KMS-11 (cell line): ENCODE data around the gene TMEM134.
"Not testable (repeated sequence)": the region's sequence is repeated elsewhere in the genome, so short reads cannot be mapped to it uniquely, and the experiment has no call there.

Experiments
- H2AFZ ChIP-seq: fragments of 200-600 bp; sonication (generic); 2 replicates; pipeline ENCODE4 v1.6.1; 2016; ENCODE audit warnings: antibody characterized with exemption, mixed run types, low read depth
- H3K27ac ChIP-seq: fragments of 200-600 bp; sonication (generic); 2 replicates; pipeline ENCODE4 v1.6.1; 2016; ENCODE audit warnings: mild to moderate bottlenecking, mixed run types
- H3K27me3 ChIP-seq: fragments of 200-600 bp; sonication (generic); 2 replicates; pipeline ENCODE4 v1.6.1; 2017; ENCODE audit warnings: mild to moderate bottlenecking, low read depth, mixed run types, moderate library complexity; ENCODE audit not compliant: insufficient read depth
- H3K36me3 ChIP-seq: fragments of 200-600 bp; sonication (generic); 2 replicates; pipeline ENCODE4 v1.6.1; 2017; ENCODE audit warnings: mild to moderate bottlenecking, mixed run types; ENCODE audit not compliant: insufficient read depth
- H3K4me1 ChIP-seq: fragments of 200-600 bp; sonication (generic); 2 replicates; pipeline ENCODE4 v1.6.1; 2016; ENCODE audit warnings: mild to moderate bottlenecking, low read depth, mixed run types; ENCODE audit not compliant: poor library complexity, severe bottlenecking
- H3K4me2 ChIP-seq: fragments of 200-600 bp; sonication (generic); 2 replicates; pipeline ENCODE4 v1.7.0; 2016; ENCODE audit warnings: mild to moderate bottlenecking, mixed run types
- H3K4me3 ChIP-seq: fragments of 200-600 bp; sonication (generic); IDR thresholded peaks from 2 replicates; pipeline ENCODE4 v1.6.1; 2017; ENCODE audit warnings: low read depth, low read length, mixed read lengths; ENCODE audit not compliant: insufficient read depth
- H3K79me2 ChIP-seq: fragments of 200-600 bp; sonication (generic); 2 replicates; pipeline ENCODE4 v1.6.1; 2016; ENCODE audit warnings: low read depth, mixed run types; ENCODE audit not compliant: insufficient read depth
- H3K9ac ChIP-seq: fragments of 200-600 bp; sonication (generic); 2 replicates; pipeline ENCODE4 v1.6.1; 2016; ENCODE audit warnings: mild to moderate bottlenecking, mixed run types
- H4K20me1 ChIP-seq: fragments of 200-600 bp; sonication (generic); 2 replicates; pipeline ENCODE4 v1.6.1; 2016; ENCODE audit warnings: mild to moderate bottlenecking, mixed run types; ENCODE audit not compliant: insufficient read depth
- TF ChIP-seq, protein P1 (sequence below): fragments of 200-600 bp; sonication (generic); conservative IDR thresholded peaks from 2 replicates; pipeline ENCODE4 v1.6.1; 2017; ENCODE audit warnings: low read depth, mild to moderate bottlenecking, antibody characterized with exemption, low read length, moderate library complexity, mixed read lengths

The TMEM134 gene

DNA sequence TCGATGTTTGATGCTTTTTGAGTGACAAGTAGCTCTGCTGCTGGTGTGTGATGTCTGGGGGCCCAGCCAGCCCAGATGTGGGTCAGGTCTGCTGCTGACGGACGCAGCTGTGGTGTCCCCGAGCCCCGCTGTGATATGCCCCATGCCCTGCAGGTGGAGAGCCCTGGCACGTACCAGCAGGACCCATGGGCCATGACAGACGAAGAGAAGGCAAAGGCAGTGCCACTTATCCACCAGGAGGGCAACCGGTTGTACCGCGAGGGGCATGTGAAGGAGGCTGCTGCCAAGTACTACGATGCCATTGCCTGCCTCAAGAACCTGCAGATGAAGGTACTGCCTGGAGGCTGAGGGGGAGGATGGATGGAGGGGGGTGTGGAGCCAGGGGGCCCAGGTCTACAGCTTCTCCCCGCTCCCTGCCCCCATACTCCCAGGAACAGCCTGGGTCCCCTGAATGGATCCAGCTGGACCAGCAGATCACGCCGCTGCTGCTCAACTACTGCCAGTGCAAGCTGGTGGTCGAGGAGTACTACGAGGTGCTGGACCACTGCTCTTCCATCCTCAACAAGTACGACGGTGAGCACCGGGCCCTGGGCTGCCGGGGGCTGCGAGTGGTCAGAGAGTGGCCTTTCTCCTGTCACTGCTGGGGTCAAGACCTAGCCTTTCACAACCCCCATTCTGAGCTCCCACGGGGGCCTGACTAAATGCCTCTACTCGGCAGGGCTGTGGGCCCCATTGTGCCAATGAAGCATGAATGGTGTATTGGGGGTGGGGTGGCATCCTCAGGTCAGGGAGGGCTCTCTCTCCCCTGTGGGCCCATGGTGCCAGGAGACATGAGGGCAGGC lies 21.1 kb upstream of the TMEM134 start:
- Histone ChIP-seq H3K4me2 (no peak overlapping the region), H3K27me3 (no peaks in the 10 kb centered on the region), H2AFZ (no peak overlapping the region), H3K4me3 (no peak overlapping the region), H3K27ac (no peak overlapping the region), H3K4me1 (no peaks in the 10 kb centered on the region), H3K36me3 (no peaks in the 10 kb centered on the region), H3K79me2 (no peaks in the 10 kb centered on the region), H3K9ac (no peak overlapping the region), H4K20me1 (no peaks in the 10 kb centered on the region)
- TF ChIP-seq, protein P1, sequence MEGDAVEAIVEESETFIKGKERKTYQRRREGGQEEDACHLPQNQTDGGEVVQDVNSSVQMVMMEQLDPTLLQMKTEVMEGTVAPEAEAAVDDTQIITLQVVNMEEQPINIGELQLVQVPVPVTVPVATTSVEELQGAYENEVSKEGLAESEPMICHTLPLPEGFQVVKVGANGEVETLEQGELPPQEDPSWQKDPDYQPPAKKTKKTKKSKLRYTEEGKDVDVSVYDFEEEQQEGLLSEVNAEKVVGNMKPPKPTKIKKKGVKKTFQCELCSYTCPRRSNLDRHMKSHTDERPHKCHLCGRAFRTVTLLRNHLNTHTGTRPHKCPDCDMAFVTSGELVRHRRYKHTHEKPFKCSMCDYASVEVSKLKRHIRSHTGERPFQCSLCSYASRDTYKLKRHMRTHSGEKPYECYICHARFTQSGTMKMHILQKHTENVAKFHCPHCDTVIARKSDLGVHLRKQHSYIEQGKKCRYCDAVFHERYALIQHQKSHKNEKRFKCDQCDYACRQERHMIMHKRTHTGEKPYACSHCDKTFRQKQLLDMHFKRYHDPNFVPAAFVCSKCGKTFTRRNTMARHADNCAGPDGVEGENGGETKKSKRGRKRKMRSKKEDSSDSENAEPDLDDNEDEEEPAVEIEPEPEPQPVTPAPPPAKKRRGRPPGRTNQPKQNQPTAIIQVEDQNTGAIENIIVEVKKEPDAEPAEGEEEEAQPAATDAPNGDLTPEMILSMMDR, result no peak

DNA sequence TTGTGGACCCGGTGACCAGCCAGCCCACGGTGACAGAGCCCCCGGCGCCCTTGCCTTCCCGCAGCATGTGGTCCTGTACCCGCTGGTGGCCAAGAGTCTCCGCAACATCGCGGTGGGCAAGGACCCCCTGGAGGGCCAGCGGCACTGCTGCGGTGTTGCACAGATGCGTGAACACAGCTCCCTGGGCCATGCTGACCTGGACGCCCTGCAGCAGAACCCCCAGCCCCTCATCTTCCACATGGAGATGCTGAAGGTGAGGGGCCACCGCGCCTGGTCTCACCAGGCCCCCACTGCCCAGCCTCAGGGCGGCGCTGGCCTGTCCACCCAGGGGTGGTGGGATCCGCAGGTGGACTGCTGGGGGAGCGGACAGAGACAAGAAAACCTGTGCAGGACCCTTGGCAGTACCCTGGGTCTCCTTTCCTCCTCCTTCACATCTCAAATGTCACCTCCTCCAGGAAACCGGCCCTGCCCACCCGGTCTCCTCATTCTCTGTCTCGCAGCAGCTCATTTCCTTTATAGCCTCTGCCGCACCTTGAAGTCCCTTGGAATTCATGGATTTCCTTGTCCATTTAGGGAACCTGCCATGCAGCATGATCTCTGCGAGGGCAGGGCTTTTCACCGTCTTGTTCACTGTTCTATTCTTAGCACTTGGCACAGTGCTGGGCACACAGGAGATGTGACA lies 20.3 kb upstream of the TMEM134 start:
- no peak overlapping the region for H3K27ac ChIP-seq
- H3K36me3 ChIP-seq, result no peaks in the 10 kb centered on the region
- H4K20me1 ChIP-seq, result no peaks in the 10 kb centered on the region
- no peak overlapping the region for H3K9ac ChIP-seq
- H3K4me3 ChIP-seq, result no peak overlapping the region
- H3K4me2 ChIP-seq, result no peak overlapping the region
- H3K27me3 ChIP-seq, result no peaks in the 10 kb centered on the region
- TF ChIP-seq, protein P1, result no peak
- H3K4me1 ChIP-seq, result no peaks in the 10 kb centered on the region
- H2AFZ ChIP-seq, result no peak overlapping the region
- no peaks in the 10 kb centered on the region for H3K79me2 ChIP-seq

DNA sequence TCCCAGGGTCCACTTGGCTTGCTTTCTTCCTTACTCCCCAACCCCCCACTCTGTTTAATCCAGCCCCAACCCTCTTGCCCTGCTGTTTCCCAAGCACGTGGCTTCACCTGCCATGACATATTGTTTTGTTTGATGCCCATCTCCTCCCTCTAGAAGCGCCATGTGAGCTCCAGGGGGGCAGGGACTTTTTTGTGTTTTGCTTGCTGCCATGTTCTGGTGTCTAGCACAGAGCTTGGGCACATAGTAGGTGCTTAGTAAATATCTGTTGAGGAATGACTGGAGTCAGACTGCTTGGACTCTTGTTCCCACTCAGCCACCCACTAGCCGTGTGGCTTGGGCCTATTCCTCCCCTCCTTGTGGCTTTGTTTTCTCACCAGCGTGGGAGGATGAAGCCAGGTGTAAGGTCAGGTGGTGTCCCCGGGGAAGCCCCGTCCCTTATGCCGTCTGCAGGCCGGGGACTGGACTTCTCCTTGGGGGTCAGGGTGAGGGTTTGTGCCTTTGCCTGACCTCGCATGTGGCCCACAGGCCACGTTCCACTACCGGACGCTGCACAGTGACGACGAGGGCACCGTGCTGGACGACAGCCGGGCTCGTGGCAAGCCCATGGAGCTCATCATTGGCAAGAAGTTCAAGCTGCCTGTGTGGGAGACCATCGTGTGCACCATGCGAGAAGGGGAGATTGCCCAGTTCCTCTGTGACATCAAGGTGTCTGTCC lies 17.6 kb upstream of the TMEM134 start:
- H3K79me2 ChIP-seq, result no peaks in the 10 kb centered on the region
- no peak overlapping the region for H3K4me3 ChIP-seq
- H3K4me2 ChIP-seq, result no peak overlapping the region
- TF ChIP-seq, protein P1, result no peak
- no peaks in the 10 kb centered on the region for H3K36me3 ChIP-seq
- H3K4me1 ChIP-seq, result peaks cover 7% of the 10 kb centered on the region
- no peaks in the 10 kb centered on the region for H3K27me3 ChIP-seq
- H2AFZ ChIP-seq, result no peak overlapping the region
- no peaks in the 10 kb centered on the region for H4K20me1 ChIP-seq
- no peak overlapping the region for H3K9ac ChIP-seq
- H3K27ac ChIP-seq, result no peak overlapping the region

DNA sequence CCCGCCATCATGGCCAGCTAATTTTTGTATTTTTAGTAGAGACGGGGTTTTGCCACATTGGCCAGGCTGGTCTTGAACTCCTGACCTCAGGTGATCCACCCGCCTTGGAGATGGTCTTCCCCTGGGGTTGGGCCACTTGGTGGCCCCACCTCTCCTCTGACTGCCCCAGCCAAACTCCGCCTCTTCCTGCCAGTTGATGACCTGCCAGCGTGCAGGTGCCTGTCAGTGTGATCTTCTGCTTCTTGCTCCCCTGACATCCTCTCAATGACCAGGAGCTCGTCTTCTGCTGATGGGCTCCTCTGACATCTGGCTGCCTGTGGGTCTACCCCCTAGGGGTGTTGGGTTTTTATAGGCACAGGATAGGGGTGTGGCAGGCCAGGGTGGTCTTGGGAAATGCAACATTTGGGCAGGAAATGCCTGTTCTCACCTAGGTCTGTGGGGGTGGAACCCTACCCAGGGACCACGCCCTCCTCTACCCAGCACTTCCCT lies 16.9 kb upstream of the TMEM134 start:
- H3K36me3 ChIP-seq, H3K27ac ChIP-seq, H3K4me1 ChIP-seq: not testable (repeated sequence)

More for the DNA sequence above, 16.9 kb upstream of the TMEM134 start:
- H2AFZ ChIP-seq, H3K4me3 ChIP-seq, H3K79me2 ChIP-seq, H3K27me3 ChIP-seq, H3K4me2 ChIP-seq, H4K20me1 ChIP-seq, H3K9ac ChIP-seq: not testable (repeated sequence)
